Tibial nerve (tissue), 3 donors: Measurements from ENCODE around the gene JMJD7.

ENCODE experiments used
- CTCF ChIP-seq, 5 experiments: fragments of 200-600 bp in 3 of 5; fragments of 450-650 bp in 2 of 5; sonication (generic) in 3 of 5; IDR thresholded peaks; one replicate each; pipeline ENCODE4 v1.5.1; 2016 to 2019; ENCODE audit warnings: antibody characterized with exemption in 5 of 5, mild to moderate bottlenecking in 3 of 5, moderate library complexity in 2 of 5
- POLR2A ChIP-seq, 2 donors: fragments of 450-650 bp; IDR thresholded peaks; one replicate each; pipeline ENCODE4 v1.6.1; 2017; ENCODE audit warnings: antibody characterized with exemption in 2 of 2, mild to moderate bottlenecking in 2 of 2, moderate library complexity in 2 of 2

- no peak for TF ChIP-seq POLR2A (IDR thresholded peaks at IDR 0.05)
- TF ChIP-seq CTCF (IDR thresholded peaks at IDR 0.05), result no peak
Measured at GRCh38 chr15:41804916-41805666, 22.8 kb upstream of the JMJD7 start.
